HCT116 (cell line): Measurements from ENCODE around the gene CDH4. TPM values are rescaled to one million over a fixed set of nuclear protein-coding genes. Genes with fewer than 3 reads are reported as not detected.

Experiments
- ATAC-seq: fragments of 200-7000 bp; cut with Tn5 transposase; 2 replicates; pipeline ENCODE4 v1.9.1; 2020; ENCODE audit warnings: mild to moderate bottlenecking, moderate library complexity
- BruUV-seq: library from RNA; stranded (reverse); fragments of 400-500 nt; replicated peaks from 2 replicates; lab custom pipeline; 2021; lab: Mats Ljungman, UMichigan
- CTCF ChIA-PET: fragments of 300-600 bp; sonication (Branson Sonifier 250); formaldehyde crosslinking; loops from one replicate; lab custom pipeline; 2021; ENCODE audit warnings: antibody characterized with exemption; lab: Charles Lee
- POLR2A ChIA-PET: fragments of 300-600, 350-600 bp; sonication (Branson Sonifier 250); formaldehyde crosslinking; loops from one replicate; lab custom pipeline; 2021; ENCODE audit warnings: antibody characterized with exemption; lab: Charles Lee
- RAD21 ChIA-PET, 2 experiments: fragments of 300-600 bp; sonication (Branson Sonifier 250); formaldehyde crosslinking; loops; one replicate each; lab custom pipeline; 2023; ENCODE audit warnings: low total read pairs in 2 of 2; ENCODE audit not compliant: uncharacterized antibody in 2 of 2, unreplicated experiment in 2 of 2, low non-redundant PET in 1 of 2; lab: Charles Lee
- DNase-seq: peaks from one replicate; pipeline ENCODE4 v3.0.0-alpha.2; 2010; ENCODE audit warnings: low read depth, low spot score
- H2AFZ ChIP-seq: fragments of 200-600 bp; shearing (Covaris generic), sonication (generic); 2 replicates; pipeline ENCODE4 v1.6.1; 2017; ENCODE audit warnings: low read depth, mixed run types, mixed read lengths, antibody characterized with exemption, low read length; ENCODE audit not compliant: poor library complexity, severe bottlenecking
- H3K27ac ChIP-seq: 2 replicates; pipeline ENCODE4 v1.5.1; 2012; ENCODE audit warnings: low read depth, low read length
- H3K27me3 ChIP-seq: fragments of 200-600 bp; sonication (generic); 2 replicates; pipeline ENCODE4 v1.6.1; 2016; ENCODE audit warnings: mixed run types, low read length, mixed read lengths; ENCODE audit not compliant: insufficient read depth
- H3K36me3 ChIP-seq, 2 experiments: fragments of 200-500 bp in 1 of 2; fragments of 200-600 bp in 1 of 2; sonication (Bioruptor generic) in 1 of 2; sonication (generic) in 1 of 2; 2 replicates each; pipeline versions ENCODE4 v1.5.1 to v1.6.1; 2014 to 2016; ENCODE audit warnings: low read length in 2 of 2, inconsistent platforms in 1 of 2, mixed read lengths in 1 of 2, mixed run types in 1 of 2; ENCODE audit not compliant: insufficient read depth in 2 of 2, control insufficient read depth in 1 of 2
- H3K4me1 ChIP-seq, 2 experiments: fragments of 200-600 bp in 1 of 2; sonication (generic) in 1 of 2; 2 replicates each; pipeline versions ENCODE4 v1.5.1 to v1.6.1; 2012 to 2017; ENCODE audit warnings: low read length in 2 of 2, inconsistent platforms in 1 of 2, mild to moderate bottlenecking in 1 of 2, mixed read lengths in 1 of 2, mixed run types in 1 of 2, moderate library complexity in 1 of 2; ENCODE audit not compliant: insufficient read depth in 2 of 2, control insufficient read depth in 1 of 2
- H3K4me2 ChIP-seq: fragments of 200-600 bp; sonication (generic); 2 replicates; pipeline ENCODE4 v1.6.1; 2017; ENCODE audit warnings: mixed run types, low read length, mixed read lengths
- H3K4me3 ChIP-seq, 2 experiments: fragments of 200-600 bp in 1 of 2; sonication (generic) in 1 of 2; replicated peaks in 1 of 2; 2 replicates each; pipeline ENCODE4 v1.5.1; 2011 to 2016; ENCODE audit warnings: low read length in 2 of 2, control low read depth in 1 of 2, low read depth in 1 of 2, mild to moderate bottlenecking in 1 of 2, mixed read lengths in 1 of 2, mixed run types in 1 of 2
- H3K79me2 ChIP-seq: fragments of 200-600 bp; sonication (generic); 2 replicates; pipeline ENCODE4 v1.6.1; 2017; ENCODE audit warnings: mild to moderate bottlenecking, mixed run types, low read length, moderate library complexity, mixed read lengths; ENCODE audit not compliant: insufficient read depth
- H3K9ac ChIP-seq: fragments of 200-600 bp; sonication (generic); 2 replicates; pipeline ENCODE4 v1.6.1; 2016; ENCODE audit warnings: low read length, mixed read lengths
- H3K9me2 ChIP-seq: fragments of 200-600 bp; sonication (generic), shearing (Covaris generic); 2 replicates; pipeline ENCODE4 v1.6.1; 2017; ENCODE audit warnings: mixed run types, mild to moderate bottlenecking, moderate library complexity; ENCODE audit not compliant: insufficient read depth
- H3K9me3 ChIP-seq, 2 experiments: fragments of 200-500 bp in 1 of 2; fragments of 200-600 bp in 1 of 2; sonication (Bioruptor generic) in 1 of 2; sonication (generic) in 1 of 2; 2 replicates each; pipeline ENCODE4 v1.6.1; 2014 to 2017; ENCODE audit warnings: low read length in 2 of 2, mixed read lengths in 2 of 2, inconsistent platforms in 1 of 2, low read depth in 1 of 2, mild to moderate bottlenecking in 1 of 2, mixed run types in 1 of 2, moderate library complexity in 1 of 2; ENCODE audit not compliant: control insufficient read depth in 1 of 2, insufficient read depth in 1 of 2
- H4K20me1 ChIP-seq: fragments of 200-600 bp; sonication (generic), shearing (Covaris generic); 2 replicates; pipeline ENCODE4 v1.6.1; 2017; ENCODE audit warnings: mixed run types, mild to moderate bottlenecking, moderate library complexity; ENCODE audit not compliant: insufficient read depth
- CTCF ChIP-seq, 3 experiments: fragments of 200-600 bp in 1 of 3; sonication (generic) in 1 of 3; IDR thresholded peaks in 2 of 3; conservative IDR thresholded peaks in 1 of 3; 2 replicates each; pipeline ENCODE4 v1.5.1; 2012 to 2017; ENCODE audit warnings: low read depth in 2 of 3, low read length in 2 of 3, antibody characterized with exemption in 1 of 3, borderline replicate concordance in 1 of 3, control low read depth in 1 of 3, mild to moderate bottlenecking in 1 of 3, mixed read lengths in 1 of 3, mixed run types in 1 of 3, moderate library complexity in 1 of 3; ENCODE audit not compliant: insufficient read depth in 1 of 3
- FOSL1 ChIP-seq: IDR thresholded peaks from 2 replicates; pipeline ENCODE4 v1.6.1; 2012; ENCODE audit warnings: low read depth
- SIN3A ChIP-seq: IDR thresholded peaks from 2 replicates; pipeline ENCODE4 v1.6.1; 2012; ENCODE audit warnings: low read depth
- SP1 ChIP-seq: IDR thresholded peaks from 2 replicates; pipeline ENCODE4 v1.6.1; 2012; ENCODE audit warnings: low read depth
- ZFX ChIP-seq: fragments of 450-650 bp; IDR thresholded peaks from 2 replicates; pipeline ENCODE4 v1.6.1; 2017
- intact Hi-C: fragments of 100-400 bp; cut with micrococcal nuclease; formaldehyde crosslinking; loops from 2 replicates; pipeline ENCODE4 v1.10.0; 2022
- total RNA-seq: library from RNA; stranded (reverse); gene quantifications from one replicate; pipeline ENCODE4 v1.2.1, GENCODE V29; 2021; ENCODE audit not compliant: unreplicated experiment

CDH4 gene
- total RNA-seq, 1 experiment from 2014 or later: not detected

GRCh38 chr20:61674121-61674520, 422.1 kb downstream of the CDH4 start:
- H3K36me3 ChIP-seq: no peaks in the 10 kb centered on the region
- ATAC-seq: no peak
- no peak overlapping the region for H3K9ac ChIP-seq

GRCh38 chr20:61674688-61675087, 422.6 kb downstream of the CDH4 start:
- CTCF ChIA-PET: no interaction called here
- intact Hi-C loops: no loop called here
- no peaks in the 10 kb centered on the region for H3K79me2 ChIP-seq
- no peaks in the 10 kb centered on the region for H3K9me3 ChIP-seq
- no peak overlapping the region for H3K4me3 ChIP-seq
- POLR2A ChIA-PET: no interaction called here
- RAD21 ChIA-PET: no interaction called here
- H3K27ac ChIP-seq: no peak overlapping the region
- no peak overlapping the region for H2AFZ ChIP-seq
- H3K4me1 ChIP-seq: no peaks in the 10 kb centered on the region
- no peaks in the 10 kb centered on the region for H3K9me2 ChIP-seq
- H3K36me3 ChIP-seq: no peaks in the 10 kb centered on the region
- H3K4me2 ChIP-seq: no peak overlapping the region
- ATAC-seq (no peak), DNase-seq (no peak)
- H3K27me3 ChIP-seq: peaks cover 25% of the 10 kb centered on the region; the same call in 1 of the 2 replicates
- no peak overlapping the region for H3K9ac ChIP-seq
- H4K20me1 ChIP-seq: no peaks in the 10 kb centered on the region
- no peak for TF ChIP-seq SP1
- no peak for TF ChIP-seq FOSL1
- BruUV-seq: no TSS peak

More at GRCh38 chr20:61674121-61674520, 422.1 kb downstream of the CDH4 start:
- Histone ChIP-seq H3K9me2 (no peaks in the 10 kb centered on the region), H3K4me2 (no peak overlapping the region), H3K4me1 (no peaks in the 10 kb centered on the region), H3K4me3 (no peak overlapping the region)
- RAD21 ChIA-PET: no interaction called here
- BruUV-seq: no TSS peak
- TF ChIP-seq ZFX: no peak
- no peak for TF ChIP-seq CTCF (IDR thresholded peaks at IDR 0.05 in 2 of 3, conservative IDR thresholded peaks at IDR 0.05 in 1 of 3; ENCODE audit: borderline replicate concordance in 1 of 3, insufficient read depth in 1 of 3, low read depth in 2 of 3, low read length in 2 of 3)
- no peak for TF ChIP-seq SIN3A
- TF ChIP-seq SP1: no peak
- TF ChIP-seq, all 23 proteins: peak for 0
- Histone ChIP-seq H3K79me2 (no peaks in the 10 kb centered on the region), H3K9me3 (no peaks in the 10 kb centered on the region), H2AFZ (no peak overlapping the region), H3K27ac (no peak overlapping the region), H4K20me1 (no peaks in the 10 kb centered on the region), H3K27me3 (peaks cover 31% of the 10 kb centered on the region; the same call in 1 of the 2 replicates)
- intact Hi-C loops: no loop called here
- POLR2A ChIA-PET: no interaction called here
- DNase-seq: no peak
- CTCF ChIA-PET: no interaction called here
